Lower leg skin (tissue), 3 donors: Measurements from ENCODE around the gene DUSP6.

ENCODE experiments used
- CTCF ChIP-seq, 3 donors: fragments of 450-650 bp; IDR thresholded peaks; one replicate each; pipeline ENCODE4 v1.5.1; 2016; ENCODE audit warnings: antibody characterized with exemption in 3 of 3, mild to moderate bottlenecking in 3 of 3, moderate library complexity in 2 of 3
- POLR2A ChIP-seq, 2 donors: fragments of 450-650 bp; IDR thresholded peaks; one replicate each; pipeline ENCODE4 v1.6.1; 2016 to 2017; ENCODE audit warnings: antibody characterized with exemption in 2 of 2, mild to moderate bottlenecking in 1 of 2, moderate library complexity in 1 of 2

- TF ChIP-seq CTCF (IDR thresholded peaks at IDR 0.05) (no peak), POLR2A (IDR thresholded peaks at IDR 0.05) (no peak)
Observed at GRCh38 chr12:89350630-89351488, 1.4 kb downstream of the DUSP6 start.
